ENCODE data around the gene OLFM3.

Gene OLFM3

DNA sequence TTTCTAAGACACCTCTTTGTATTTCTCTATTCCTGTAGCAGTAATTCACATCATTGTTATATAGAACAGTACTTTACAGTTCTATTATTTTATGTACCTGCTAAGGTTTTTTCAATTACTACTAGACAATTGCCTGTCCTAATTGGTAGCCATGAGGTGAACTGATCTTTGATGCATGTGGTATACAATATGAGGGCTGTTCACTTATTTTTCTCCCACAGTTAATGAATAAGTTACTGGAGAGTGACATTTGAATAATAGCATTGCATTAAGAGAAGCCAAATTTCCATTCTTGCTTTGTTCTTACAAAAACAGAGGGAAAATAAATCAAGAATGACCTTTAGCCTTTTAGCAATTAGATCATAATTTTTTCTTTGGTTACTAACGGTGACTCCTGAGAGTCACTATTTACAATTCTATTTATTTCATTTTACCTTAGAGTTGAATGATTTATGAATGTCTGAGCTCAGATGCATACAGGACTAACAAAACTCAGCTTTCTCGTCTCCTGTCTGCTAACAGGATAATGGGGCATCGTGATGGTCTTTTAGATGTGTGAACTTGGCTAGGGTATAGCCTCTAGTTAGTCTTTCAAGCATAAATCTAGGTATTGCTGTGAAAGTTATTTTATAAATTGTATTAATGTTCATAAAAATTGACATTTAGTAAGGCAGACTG lies 54.1 kb downstream of the OLFM3 start:
- DNase-seq, result no peak

DNA sequence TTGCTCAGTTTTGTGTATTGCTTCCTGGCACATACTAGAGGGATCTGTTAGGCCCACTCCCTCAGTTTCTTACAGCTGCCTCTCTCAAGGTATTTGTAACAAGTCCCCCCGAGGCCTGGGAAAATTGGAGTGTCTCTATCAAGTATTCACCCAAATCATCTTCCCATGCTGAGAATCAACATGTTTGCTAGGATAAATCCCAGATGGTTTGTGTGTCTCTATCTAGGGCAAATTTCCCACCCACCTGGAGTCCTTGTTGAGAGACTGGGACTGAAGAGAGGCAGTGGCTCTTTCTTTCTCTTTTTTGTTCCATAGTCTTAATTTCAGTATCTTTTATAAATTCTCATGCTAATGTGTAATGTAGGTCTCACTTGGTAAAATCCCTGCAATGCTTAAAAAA lies 58.0 kb downstream of the OLFM3 start:
- DNase-seq, result no peak

DNA sequence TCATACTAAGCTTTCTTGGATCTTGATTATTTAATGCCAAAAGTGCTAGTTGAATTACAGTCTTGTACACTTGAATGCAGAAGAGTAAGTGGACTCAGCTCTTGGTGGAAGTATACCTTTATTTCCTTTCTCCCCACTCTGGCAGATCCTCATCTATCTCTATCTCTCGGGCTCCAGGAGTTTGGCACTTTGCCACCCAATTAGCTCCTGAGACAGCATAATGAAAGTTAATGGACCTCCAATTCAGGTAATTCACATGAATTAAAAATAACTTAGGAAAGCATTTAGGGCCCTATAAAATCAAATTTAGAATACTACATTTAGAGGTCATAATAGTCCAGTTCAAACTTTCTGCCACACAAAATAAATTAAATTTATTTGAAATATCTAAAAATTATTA lies 67.4 kb downstream of the OLFM3 start:
- no peak for DNase-seq

DNA sequence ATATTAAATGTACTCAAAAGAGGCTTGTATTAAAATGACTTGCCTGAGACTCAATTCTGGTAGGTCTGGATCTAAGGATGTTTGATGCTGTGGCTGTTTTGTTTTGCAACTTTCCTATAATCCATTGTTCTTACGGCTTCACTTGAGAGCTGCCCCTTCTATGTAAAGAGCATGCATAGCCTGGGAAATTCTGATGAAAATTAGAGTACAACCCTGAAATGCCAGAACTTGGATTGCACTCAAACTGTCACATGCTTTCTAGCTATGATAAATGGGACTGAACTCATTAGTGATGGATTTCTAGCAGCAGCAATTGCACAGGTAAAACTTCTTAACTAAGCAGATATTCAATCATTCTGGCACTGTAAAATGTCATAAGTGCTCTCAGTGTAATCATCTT lies 67.9 kb downstream of the OLFM3 start:
- no peak for DNase-seq

DNA sequence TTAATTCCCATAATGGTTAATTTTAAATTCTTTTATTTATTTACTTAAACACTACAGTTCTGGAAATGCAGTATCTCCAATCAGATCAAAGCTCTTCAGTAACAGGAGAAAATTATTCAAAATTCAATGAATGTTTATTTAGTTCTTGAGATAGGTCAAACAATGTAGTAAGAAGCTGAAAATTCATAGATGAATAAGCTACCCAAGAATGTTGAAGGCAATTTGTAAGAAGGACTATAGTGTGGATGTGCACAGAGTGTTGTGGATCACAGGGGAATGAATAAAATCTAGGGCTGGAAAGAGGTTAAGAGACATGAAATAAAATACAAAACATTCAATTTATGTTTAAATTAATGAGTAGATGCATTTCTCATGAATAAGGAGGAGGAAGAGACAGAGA lies 72.0 kb downstream of the OLFM3 start:
- no peak for DNase-seq

DNA sequence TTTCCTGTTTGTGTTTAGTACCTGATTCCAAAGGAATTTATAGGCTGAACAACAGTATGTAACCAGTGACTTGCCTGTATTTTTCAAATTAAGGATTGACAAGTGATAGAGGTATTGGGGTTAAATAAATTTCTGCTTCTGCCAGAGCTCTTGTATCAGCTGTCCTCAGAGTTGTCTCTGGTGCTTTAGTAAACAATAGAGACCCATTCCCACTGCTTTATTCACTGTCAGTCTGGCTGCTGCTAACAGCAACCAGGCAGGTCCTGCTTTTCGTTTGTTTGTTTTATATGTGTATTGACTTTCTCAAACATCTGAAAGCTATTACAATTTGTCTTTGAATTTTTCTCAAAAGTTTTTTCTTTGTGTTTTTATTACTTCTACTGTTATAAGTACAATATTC lies 76.1 kb downstream of the OLFM3 start:
- peak in 1 of 2 experiments; percentile 18 for DNase-seq

DNA sequence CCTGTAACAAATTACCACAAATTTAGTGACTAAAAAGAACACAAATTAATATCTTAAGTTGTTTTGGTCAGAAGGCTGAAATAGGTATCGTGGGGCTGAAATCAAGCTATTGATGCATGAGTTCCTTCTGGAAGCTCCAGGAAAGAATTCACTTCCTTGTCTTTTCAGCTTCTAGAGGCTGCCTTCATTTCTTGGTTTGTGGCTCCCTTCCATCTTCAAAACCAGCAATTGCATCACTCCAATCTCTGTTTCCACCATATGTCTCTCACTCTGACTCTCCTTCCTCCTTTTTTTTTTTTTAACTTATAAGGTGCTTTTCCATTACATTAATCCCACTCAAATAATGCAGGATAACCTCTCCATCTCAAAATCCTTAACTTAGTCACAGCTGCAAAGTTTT lies 78.4 kb downstream of the OLFM3 start:
- DNase-seq, result no peak

DNA sequence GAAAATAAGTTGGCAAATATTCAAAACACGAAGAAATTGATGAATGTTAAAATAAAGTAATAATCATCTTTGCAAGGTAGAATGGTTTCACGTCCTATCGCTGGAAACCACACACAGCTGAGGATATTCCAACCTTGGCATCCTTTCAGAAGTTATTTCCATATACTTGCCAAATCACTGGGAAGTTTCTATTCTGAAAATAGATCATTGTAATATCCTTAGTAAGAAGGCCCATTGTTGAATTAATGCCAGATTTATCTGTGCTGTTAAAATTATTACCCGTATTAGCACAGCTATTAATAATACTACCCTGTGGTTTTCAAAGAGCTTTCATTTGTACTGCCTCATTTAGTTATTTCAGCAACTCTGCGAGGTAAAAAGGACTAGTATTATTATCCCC lies 81.1 kb downstream of the OLFM3 start:
- no peak for DNase-seq

DNA sequence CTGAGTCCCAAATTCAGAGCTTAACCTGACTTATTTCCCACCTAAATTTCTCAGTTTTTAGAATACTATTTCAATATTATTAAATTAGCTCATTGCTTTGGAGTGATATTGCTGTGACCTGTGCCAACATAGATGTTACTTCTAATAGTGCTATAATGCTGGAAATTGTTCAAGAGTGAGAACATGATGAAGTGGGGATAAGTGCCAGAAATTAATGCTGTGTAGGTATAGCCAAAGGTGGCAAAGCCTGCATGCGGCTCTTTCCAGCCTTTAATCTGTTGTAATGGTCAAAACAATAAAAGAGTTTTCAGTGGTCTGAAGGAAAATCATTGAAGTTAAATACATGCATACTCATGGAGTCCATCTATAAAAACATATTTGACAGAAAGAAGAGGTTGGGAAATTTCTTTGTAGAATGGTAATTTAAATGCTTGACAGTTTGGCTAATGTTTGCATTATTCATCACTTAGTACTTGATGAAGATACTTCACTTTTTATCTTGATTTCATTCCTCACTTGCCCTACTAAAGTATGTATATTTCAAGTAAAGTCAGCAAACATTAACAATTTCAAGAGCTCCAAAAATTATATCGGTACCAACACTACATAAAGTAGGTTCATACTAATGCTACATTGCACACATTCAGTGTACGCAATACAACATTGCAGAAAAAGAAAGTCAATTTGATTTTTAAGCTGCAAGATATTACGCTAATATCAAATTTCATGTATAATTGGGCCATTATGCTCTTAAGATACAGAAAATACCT lies 82.1 kb downstream of the OLFM3 start:
- no peak for DNase-seq

DNA sequence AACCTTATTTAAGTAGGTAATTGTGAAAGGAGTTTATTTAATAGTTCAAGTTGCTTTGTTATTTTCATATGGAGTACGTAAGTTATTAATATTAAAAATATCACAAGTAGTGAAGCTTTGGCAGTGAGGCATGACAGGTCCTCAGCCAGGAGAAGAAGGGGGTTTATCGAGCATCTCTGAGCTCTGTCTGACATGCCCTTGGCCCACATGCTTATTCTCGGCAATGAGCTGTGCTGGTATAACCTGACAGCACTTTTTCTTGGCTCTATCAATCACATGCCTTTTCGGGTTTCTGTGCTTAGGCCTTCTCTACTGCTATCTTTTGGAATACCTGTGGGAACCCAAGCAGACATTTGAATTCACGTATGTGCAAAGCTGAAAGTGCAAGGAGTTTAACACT lies 84.8 kb downstream of the OLFM3 start:
- DNase-seq, result no peak

DNA sequence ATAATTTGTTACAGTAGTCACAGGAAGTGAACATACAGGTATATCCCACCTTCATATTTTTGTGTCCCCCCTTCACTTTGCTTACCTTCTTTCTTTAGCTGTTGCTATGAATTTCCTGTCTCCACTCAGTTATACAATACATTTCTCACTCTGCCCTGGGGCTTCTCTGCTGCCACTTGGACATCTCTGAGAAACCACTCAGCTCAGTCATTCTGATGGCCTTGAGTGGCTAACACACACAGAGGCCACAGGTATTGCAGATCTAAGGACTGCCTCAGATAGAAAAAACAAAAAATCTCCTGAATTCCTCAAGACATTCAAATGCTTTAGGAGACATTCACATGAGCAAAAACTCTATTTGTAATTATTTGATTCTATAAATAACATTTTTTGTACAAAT lies 87.7 kb downstream of the OLFM3 start:
- DNase-seq, result no peak

DNA sequence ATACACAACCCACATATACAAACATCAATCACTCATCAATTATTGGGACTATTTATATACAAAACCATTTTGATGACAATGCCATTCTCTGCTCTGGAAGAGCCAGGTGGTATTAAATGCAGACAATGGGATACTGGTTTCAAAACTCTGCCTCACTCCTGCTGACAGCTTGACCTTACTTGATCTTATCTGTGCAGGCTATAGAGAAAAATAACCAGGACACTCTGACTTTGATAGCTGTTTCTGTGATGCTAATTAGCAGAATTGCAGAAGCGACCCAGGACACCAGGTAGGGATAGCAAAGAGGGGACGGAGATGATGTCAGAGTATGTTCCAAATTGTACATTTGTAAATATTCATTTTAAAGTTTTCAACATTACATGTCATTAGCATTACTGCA lies 89.5 kb downstream of the OLFM3 start:
- no peak for DNase-seq

DNA sequence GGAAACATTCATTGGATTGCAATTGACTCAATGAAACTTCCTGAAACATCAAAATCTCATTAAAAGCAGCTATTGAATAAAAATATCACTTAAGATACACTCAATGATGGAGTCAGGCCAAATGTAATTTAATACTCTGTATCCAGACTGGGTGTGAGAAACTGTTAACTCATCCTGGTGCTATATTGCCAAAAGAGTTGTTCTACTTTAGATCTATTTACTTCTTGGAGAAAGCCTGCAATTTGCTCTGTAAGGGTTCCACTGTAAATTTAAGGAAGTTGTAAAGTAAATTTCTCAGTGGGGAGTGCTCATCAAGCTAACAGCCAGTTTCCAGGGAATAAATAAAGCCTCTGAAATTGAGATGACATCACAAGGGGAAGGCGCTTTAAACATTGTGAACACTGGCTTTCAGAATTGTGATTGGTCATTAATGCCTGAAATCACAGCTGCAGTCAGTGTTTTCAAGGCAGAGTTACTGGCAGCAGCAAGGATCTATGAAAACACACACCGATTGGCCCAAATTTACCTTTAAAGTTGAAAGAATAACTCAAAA lies 91.4 kb downstream of the OLFM3 start:
- no peak for DNase-seq

DNA sequence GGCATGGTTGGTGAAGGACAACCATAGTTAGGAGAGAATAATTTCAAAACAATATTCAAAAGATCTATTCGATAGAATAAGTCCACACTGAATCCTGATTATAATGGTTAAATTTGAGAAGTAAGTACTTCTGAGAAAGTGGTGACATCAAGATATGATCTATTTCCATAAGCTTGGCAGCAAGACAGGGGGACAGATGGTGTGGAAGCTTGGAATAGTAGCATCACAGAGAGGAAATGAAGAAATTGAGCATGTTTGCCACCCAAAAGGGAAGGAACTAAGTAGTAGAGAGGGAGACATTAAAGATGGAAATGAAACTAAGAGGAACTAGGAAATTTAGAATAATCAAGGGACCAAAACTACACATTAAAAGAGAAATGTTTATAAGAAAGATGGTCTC lies 94.5 kb downstream of the OLFM3 start:
- DNase-seq, result no peak

DNA sequence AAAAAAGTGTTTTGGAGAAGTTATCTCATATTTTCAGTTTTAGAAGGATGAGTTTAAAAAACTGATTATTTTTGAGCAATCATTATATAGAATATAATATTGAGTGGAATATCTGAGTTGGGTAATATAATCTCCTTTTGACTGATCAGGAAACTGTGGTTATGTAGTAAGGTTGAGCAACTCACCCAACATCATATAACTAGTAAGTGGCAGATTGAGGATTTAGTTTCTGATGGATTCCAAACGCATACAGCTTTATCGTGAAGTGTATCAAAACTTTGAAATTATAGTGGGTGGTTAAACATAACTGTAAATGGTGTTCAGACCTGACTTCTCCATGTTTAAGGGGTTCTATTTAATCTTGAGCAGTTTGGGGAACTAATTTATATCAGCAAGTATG lies 98.6 kb downstream of the OLFM3 start:
- no peak for DNase-seq

DNA sequence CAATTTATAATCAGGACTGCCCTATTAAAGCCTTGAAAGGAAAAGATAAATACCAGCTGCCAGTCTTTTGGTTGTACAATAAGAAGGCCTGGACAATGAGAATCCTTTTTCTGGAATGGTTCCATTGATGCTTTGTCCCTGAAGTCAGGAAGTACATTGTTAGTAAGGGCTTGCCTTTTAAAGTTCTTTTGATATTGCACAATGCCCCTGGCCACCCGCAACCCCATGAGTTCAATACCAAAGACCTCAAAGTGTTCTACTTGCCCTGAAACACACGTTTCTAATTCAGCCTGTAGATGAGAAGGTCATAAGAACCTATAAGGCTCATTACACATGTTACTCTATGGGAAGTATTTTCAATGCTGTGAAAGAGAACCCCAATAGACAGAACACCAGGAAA lies 112.1 kb downstream of the OLFM3 start:
- no peak for DNase-seq

DNA sequence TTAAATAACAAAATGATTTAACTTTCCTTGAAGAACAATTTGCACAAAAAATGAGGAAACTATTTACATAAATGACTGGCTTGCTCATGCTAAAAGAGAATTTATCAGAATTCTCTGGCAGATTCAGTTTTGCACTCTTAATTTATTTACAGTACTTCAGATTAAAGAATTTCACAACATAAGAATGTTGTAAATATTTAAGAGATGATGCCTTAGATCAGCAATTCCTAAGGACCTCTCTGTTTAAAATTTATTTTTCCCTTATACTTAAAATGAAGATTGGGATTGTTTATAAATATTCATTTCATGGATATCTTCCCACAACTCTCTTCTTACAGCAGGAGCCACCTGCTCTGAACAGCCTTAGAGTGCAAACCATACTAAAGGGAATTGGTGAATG lies 120.8 kb downstream of the OLFM3 start:
- DNase-seq, result no peak

DNA sequence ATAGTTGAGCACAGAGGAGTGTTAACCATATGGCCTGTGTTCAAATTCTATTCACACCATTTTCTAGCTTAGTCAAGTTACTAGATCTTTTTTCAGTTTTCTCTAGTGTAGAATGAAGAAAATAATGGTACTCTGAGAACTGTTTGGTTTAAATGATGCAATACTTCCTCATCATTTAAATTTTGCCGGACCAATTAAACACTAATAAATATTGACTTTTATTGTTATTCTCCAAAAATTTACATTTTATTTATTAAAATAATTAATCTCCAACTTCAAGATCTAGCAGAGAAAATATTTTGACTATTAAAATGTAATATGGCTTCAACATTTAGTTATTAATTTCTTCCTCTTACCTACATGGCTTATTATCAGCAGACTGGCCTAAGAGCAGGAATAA lies 123.1 kb downstream of the OLFM3 start:
- no peak for DNase-seq

DNA sequence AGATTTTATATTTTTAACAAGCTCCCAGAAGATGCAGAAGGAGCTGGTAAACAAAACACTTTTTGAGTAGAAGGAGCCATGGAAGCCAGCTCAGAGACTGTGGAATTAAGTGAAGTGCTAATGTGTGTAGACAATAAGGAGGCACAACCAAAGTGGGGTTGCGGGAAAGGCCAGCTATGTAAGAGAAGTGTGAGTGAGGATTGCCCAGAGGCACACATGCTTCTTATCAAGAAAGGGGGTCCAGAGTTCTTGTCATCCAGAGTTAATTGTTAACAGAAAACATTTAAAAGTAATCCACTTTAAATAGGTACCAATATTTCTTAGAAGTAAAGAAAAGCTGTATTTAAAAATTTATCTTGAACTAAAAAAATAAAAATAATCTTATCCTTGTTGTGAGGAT lies 136.8 kb downstream of the OLFM3 start:
- DNase-seq, result no peak

DNA sequence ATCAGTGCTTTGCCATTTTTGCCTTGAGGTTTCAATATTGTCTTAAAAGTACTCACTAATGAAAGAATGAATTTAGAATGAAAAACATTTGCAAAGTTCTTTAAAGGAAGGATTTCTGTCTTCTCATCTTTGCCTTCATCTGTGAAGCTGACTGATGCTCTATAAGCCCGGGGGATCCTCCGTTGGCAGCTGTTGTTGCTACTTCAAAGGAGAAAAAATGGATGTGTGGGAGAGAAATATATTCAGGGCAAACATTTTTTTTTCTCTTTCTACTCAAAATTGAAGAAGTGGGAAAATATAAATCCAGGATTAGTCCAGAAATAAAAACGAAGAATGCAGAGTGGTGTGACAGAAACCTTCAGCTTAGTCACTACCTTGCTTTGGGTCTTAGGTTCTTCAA lies 142.5 kb downstream of the OLFM3 start:
- no peak for DNase-seq

DNA sequence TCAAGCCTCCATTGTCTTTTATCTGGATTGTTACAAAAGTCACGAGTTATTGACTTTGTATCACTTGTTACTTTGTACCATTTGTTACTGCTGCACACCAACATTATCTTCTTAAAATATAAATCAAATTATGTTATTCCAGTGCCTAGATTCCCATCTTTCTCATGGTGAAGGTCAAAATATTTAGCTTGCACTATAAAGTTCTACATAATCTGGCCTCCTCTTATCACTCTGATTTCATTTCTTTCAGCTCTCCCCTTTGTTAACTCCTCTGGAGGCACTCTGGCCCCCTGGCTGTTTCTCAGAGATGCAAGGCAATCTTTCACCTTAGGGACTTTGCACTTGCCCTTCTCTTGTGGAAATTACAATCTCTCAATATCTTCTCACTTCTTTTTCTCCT lies 143.8 kb downstream of the OLFM3 start:
- no peak for DNase-seq

DNA sequence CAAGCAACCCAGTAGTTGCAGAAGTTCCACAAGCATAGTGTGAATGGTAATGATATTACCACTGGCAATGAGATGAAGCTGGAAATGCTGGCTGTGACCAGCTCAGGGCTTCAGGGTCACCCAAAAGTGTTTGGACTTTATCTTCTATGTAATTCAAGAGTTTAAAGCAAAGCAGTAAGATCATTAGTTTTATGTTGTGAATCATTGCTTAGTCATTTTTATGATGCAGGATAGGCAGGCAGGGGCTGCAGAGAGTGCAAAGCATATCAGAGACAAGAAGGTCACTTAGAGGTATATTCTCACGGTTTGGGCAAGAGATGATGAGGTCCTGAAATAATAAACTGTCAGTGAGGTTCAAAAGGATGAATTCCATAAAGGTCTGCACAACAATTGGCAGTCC lies 147.4 kb downstream of the OLFM3 start:
- no peak for DNase-seq

DNA sequence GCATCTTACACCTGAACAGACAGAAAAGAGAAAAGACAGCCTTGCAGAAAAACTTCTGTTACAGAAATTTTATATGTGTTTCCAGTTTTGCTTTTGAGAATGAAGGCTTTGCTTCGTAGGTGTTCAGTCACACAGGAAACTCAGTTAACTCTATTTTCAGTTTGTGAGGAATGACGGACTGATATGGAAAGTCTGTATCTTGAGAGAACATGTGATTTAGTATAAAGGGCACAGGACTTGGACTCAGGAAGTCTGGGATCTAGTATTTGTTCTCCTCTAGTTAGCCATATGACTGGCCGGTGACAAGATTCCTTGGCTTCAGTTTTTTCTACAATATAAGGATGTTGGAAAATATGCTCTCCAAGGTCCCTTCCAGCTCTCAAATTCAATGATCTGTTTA lies 149.1 kb downstream of the OLFM3 start:
- no peak for DNase-seq

DNA sequence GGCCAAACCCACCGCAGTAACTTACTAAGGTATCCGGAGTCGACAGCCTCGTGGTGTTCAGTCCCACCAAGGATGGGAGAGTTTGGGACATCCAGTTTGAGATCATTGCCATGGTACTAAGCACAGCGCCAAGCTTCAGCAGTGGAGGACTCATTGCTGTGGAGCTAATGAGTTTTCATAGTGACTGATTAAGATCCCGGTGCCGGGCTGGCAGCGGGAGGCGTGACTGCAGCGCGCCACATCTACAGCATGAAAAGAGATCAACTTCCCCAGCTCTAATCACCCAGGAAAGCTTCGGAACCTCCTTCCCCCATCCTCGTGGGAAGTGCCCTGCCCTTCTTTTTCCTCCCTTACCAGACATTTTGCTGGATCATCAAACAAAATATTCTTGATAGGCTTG lies 149.9 kb downstream of the OLFM3 start:
- no peak for DNase-seq

DNA sequence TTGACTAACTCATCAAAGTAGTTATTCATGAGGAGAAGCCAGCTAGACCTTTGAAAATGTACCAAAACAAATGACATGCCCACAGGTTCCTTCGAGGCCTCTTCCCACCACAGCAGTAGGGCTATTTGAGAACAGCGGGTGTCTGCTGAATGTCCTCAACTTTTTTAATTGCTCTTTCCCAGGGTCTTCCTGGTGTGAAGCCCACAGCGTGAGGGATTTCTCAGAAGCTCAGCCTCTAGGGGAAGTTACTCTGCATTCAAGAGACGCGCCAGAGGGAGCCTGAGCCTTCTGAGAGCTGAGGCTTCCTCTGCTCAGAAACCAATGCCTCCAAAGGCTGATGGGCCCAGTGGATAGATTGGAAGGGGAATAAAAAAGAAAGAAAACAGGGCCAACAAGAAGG lies 153.6 kb downstream of the OLFM3 start:
- DNase-seq, result no peak

Data from NCI-H526 (cell line).